ENCODE results near the gene PRDM16. TPM values are rescaled to one million over a fixed set of nuclear protein-coding genes. Genes with fewer than 3 reads are reported as not detected.

Gene PRDM16
- total RNA-seq, 4 donors from 2014 or later = 0.19 to 1.6 (median 0.36) TPM

DNA sequence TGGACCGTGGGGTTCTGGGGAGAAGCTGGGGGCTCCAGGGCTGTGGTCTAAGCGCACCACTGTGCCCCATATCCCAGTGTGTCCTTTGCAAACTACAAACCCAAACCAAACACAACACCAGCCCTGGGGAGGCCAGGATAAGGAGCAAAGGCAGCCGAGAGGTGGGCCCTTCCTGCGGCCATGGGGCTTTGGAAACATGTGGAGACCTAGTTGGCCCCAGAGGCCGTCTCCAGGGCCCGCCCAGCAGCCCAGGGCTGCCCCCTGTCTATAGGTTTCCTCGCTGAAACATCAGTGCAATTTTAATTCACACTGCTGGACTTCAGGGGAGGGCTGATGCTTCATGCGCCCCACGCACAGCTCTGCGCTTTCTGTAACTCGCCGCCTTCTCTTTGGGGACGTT is 61.3 kb downstream of the PRDM16 start:
- TF ChIP-seq POLR2A (IDR thresholded peaks at IDR 0.05) = no peak
- TF ChIP-seq, protein P1, sequence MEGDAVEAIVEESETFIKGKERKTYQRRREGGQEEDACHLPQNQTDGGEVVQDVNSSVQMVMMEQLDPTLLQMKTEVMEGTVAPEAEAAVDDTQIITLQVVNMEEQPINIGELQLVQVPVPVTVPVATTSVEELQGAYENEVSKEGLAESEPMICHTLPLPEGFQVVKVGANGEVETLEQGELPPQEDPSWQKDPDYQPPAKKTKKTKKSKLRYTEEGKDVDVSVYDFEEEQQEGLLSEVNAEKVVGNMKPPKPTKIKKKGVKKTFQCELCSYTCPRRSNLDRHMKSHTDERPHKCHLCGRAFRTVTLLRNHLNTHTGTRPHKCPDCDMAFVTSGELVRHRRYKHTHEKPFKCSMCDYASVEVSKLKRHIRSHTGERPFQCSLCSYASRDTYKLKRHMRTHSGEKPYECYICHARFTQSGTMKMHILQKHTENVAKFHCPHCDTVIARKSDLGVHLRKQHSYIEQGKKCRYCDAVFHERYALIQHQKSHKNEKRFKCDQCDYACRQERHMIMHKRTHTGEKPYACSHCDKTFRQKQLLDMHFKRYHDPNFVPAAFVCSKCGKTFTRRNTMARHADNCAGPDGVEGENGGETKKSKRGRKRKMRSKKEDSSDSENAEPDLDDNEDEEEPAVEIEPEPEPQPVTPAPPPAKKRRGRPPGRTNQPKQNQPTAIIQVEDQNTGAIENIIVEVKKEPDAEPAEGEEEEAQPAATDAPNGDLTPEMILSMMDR (IDR thresholded peaks at IDR 0.05) = no peak
- no peak for DNase-seq (ENCODE audit: low spot score in 2 of 2)
- WGBS = 83% methylated on average over 6 of the region's 13 CpGs

DNA sequence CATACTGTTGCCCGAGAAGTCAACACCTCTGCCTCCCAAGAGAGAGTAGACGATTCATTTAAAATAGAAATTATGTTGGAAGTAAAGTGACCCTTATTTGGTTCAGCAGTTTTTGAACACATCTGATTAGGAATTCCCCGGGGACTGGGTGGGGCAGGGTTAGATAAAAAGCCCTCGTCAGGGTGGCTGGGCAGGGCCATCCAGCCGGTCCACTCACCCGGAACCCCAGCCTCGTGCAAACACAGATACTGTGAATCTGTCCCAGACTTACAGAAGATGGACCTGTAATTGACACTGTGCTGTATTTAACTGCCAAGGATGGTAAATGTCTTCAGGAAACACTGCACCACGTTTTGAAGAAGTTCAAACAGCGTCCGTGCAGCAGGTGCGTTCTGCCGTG is 63.7 kb downstream of the PRDM16 start:
- H3K27me3 ChIP-seq = peaks cover 63% of the 10 kb centered on the region
- H3K4me1 ChIP-seq = no peaks in the 10 kb centered on the region
- H3K36me3 ChIP-seq = no peaks in the 10 kb centered on the region
- H3K9me3 ChIP-seq = no peaks in the 10 kb centered on the region
- DNase-seq (ENCODE audit: low spot score in 2 of 2) = no peak
- no peak overlapping the region for H3K27ac ChIP-seq
- 62% methylated on average over 12 of the region's 12 CpGs for WGBS
- TF ChIP-seq, protein P1 (IDR thresholded peaks at IDR 0.05) = no peak
- no peak for TF ChIP-seq POLR2AphosphoS5 (IDR thresholded peaks at IDR 0.05)
- no peak overlapping the region for H3K4me3 ChIP-seq

More for the DNA sequence above, 61.3 kb downstream of the PRDM16 start:
- no peak overlapping the region for H3K4me3 ChIP-seq
- H3K36me3 ChIP-seq = no peaks in the 10 kb centered on the region
- H3K27me3 ChIP-seq = peaks cover 39% of the 10 kb centered on the region
- H3K27ac ChIP-seq = no peak overlapping the region
- no peaks in the 10 kb centered on the region for H3K4me1 ChIP-seq
- no peaks in the 10 kb centered on the region for H3K9me3 ChIP-seq

DNA sequence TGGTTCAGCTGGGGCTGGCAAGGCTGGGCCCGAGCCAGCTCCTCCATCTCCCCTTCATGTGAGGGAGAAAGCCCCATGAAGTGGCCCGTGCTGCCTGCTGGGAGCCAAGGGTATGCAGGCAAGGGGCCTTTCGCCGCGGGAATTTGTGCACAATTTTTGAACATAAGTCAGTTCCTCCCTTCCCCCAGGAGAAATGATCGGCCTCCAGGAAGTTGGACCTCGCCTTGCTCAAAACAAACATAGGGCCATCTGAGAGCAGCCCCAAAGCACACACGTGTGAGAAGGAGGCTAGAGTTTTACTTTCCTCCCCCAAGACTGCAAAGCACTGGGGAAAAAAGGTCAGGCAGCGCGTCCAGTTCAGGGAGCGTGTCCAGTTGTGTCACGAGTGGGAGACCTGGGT is 64.7 kb downstream of the PRDM16 start:
- Histone ChIP-seq H3K27ac (no peak overlapping the region), H3K27me3 (peaks cover 73% of the 10 kb centered on the region), H3K36me3 (no peaks in the 10 kb centered on the region), H3K4me1 (no peaks in the 10 kb centered on the region), H3K4me3 (no peak overlapping the region), H3K9me3 (no peaks in the 10 kb centered on the region)
- TF ChIP-seq EP300 (IDR thresholded peaks at IDR 0.05) (no peak), POLR2A (IDR thresholded peaks at IDR 0.05) (no peak), POLR2AphosphoS5 (IDR thresholded peaks at IDR 0.05) (no peak)
- TF ChIP-seq, protein P1 (IDR thresholded peaks at IDR 0.05) = no peak
- DNase-seq (ENCODE audit: low spot score in 2 of 2) = no peak
- 70% methylated on average over 12 of the region's 12 CpGs for WGBS

DNA sequence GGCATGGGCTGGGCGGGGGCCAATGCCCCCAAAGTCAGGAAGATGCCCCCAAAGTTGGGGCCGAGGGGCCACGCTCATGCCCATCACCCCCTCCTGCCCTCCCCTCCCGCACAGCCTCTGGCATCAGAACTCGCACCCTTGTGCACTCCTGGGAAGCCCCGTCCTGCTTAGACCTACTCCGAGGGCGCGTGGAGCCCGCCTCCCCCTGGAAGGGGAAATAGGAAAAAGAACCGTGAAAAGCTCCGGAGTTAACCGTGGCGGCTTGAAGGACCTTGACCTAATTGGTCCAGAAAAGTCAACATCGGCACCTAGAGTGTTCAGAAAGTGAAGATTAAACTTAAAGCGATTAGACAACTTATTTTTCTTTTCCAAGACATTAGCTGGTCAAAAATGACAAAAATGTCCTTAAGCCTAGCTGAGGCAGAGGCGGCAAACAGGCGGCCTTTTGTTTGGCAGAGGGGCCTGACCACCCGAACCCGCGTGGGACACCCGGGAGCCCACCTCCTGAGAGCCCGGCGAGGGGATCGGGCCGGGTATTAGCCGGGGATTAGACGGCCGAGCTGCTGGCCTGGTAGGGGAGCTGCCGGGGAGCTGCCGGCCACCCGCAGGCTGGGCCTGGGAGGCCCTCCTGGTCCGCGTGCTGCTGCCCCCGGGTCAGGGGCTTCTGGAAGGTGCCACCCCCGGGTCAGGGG is 65.5 kb downstream of the PRDM16 start:
- H3K9me3 ChIP-seq = no peaks in the 10 kb centered on the region
- peaks cover 79% of the 10 kb centered on the region for H3K27me3 ChIP-seq
- no peak for TF ChIP-seq EP300 (IDR thresholded peaks at IDR 0.05)
- H3K27ac ChIP-seq = no peak overlapping the region
- H3K4me3 ChIP-seq = no peak overlapping the region
- 85% methylated on average over 26 of the region's 36 CpGs for WGBS
- no peaks in the 10 kb centered on the region for H3K4me1 ChIP-seq
- no peaks in the 10 kb centered on the region for H3K36me3 ChIP-seq
- no peak for DNase-seq (ENCODE audit: low spot score in 2 of 2)

DNA sequence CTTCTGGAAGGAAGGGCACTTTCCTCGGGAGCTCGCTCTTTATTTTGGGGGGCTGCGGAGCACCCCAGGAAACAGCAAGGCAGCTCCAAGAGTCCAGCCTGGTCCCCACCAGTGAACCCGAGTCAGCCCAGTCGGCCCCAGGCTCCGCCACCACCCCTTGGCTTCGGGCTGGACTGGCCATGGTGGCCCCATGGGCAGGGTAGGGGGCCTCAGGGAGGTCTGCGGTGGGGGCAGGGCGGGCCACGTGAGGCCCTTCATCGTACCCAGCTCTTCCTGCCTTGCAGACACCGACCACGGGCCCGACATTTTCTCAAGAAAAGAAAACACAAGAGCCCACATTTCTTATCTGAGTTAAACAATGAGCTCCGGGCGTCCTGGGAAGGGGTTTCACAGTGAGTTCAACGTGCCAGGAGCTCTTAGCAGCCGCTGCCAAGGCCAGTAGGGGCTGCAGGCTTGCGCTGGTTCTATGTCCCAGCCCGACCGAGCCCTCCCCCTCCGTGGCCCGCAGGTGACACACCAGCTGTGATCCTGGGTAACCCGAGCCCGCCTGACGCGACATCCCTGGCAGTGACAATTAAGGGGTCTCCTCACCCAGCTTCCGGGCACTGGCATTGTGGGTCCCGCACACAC is 66.2 kb downstream of the PRDM16 start:
- H3K27ac ChIP-seq = no peak overlapping the region

More for the DNA sequence above, 66.2 kb downstream of the PRDM16 start:
- WGBS = 60% methylated on average over 1 of the region's 29 CpGs
- no peak for TF ChIP-seq POLR2A (IDR thresholded peaks at IDR 0.05)
- TF ChIP-seq POLR2AphosphoS5 (IDR thresholded peaks at IDR 0.05) = no peak
- TF ChIP-seq, protein P1 (IDR thresholded peaks at IDR 0.05) = no peak
- TF ChIP-seq EP300 (IDR thresholded peaks at IDR 0.05) = no peak
- DNase-seq (ENCODE audit: low spot score in 2 of 2) = no peak
- H3K9me3 ChIP-seq = no peaks in the 10 kb centered on the region
- H3K4me1 ChIP-seq = no peaks in the 10 kb centered on the region
- no peak overlapping the region for H3K4me3 ChIP-seq
- no peaks in the 10 kb centered on the region for H3K36me3 ChIP-seq
- peaks cover 76% of the 10 kb centered on the region for H3K27me3 ChIP-seq
